ENCODE data around the gene ANLN. TPM values are rescaled to one million over a fixed set of nuclear protein-coding genes. Genes with fewer than 3 reads are reported as not detected.

The ANLN gene
- total RNA-seq, 1 experiment from 2014 or later = 78.9 TPM

- no CpG with 5 or more reads among the region's 3 CpGs for WGBS (ENCODE audit: extremely low coverage, insufficient read length, low lambda C conversion rate)
- no peaks in the 10 kb centered on the region for H3K36me3 Mint-ChIP-seq (ENCODE audit: insufficient read depth in 1 of 3, low read depth in 3 of 3)
- no peak overlapping the region for H3T11ph ChIP-seq (ENCODE audit: low read length)
Measured at GRCh38 chr7:36475381-36475780, 85.7 kb downstream of the ANLN start.

More at GRCh38 chr7:36475381-36475780, 85.7 kb downstream of the ANLN start:
- Histone ChIP-seq H3K18ac (ENCODE audit: insufficient read length, low read depth, low read length) (no peak overlapping the region), H3K79me2 (ENCODE audit: insufficient read depth, low read length) (no peaks in the 10 kb centered on the region), H3K23me2 (ENCODE audit: insufficient read length, low read depth, low read length, poor library complexity, severe bottlenecking) (no peaks in the 10 kb centered on the region), H3K4ac (ENCODE audit: low read depth, low read length) (no peak overlapping the region), H2BK12ac (ENCODE audit: insufficient read length, low read depth, low read length) (no peak overlapping the region), H3K4me1 (ENCODE audit: insufficient read depth, low read length) (no peaks in the 10 kb centered on the region), H2BK5ac (ENCODE audit: insufficient read length, low read length) (no peak overlapping the region), H3K27ac (ENCODE audit: insufficient read length, low read depth, low read length) (no peak overlapping the region), H4K20me1 (ENCODE audit: control insufficient read depth, insufficient read depth, insufficient read length) (no peaks in the 10 kb centered on the region), H2AFZ (ENCODE audit: low read length) (no peak overlapping the region), H3K27me3 (ENCODE audit: insufficient read depth, low read length) (no peaks in the 10 kb centered on the region), H4K8ac (replicated peaks; ENCODE audit: insufficient read length, low read depth, low read length) (no peak overlapping the region), H2AK5ac (ENCODE audit: insufficient read length, low read length) (no peak overlapping the region), H3K56ac (ENCODE audit: insufficient read length, low read depth, low read length) (no peak overlapping the region), H4K91ac (ENCODE audit: insufficient read length, low read depth, low read length) (no peak overlapping the region), H3K9me3 (ENCODE audit: control insufficient read depth, low read depth, low read length) (no peaks in the 10 kb centered on the region), H3K79me1 (ENCODE audit: insufficient read depth, low read depth, low read length, poor library complexity, severe bottlenecking) (no peaks in the 10 kb centered on the region), H2BK120ac (ENCODE audit: low read depth, low read length, poor library complexity, severe bottlenecking) (no peak overlapping the region), H2BK20ac (ENCODE audit: low read depth, low read length, poor library complexity, severe bottlenecking) (no peak overlapping the region), H3K14ac (ENCODE audit: insufficient read depth, low read length) (no peak overlapping the region), H3K23ac (ENCODE audit: insufficient read length, low read depth, low read length) (no peak overlapping the region), H4K5ac (ENCODE audit: insufficient read length, low read depth, low read length) (no peak overlapping the region), H3K9ac (ENCODE audit: extremely low read depth, insufficient read length, low read length) (no peak overlapping the region), H3K4me2 (ENCODE audit: insufficient read depth, insufficient read length, low read length) (no peak overlapping the region), H2BK15ac (ENCODE audit: low read depth, low read length) (no peak overlapping the region)
- TF ChIP-seq CTCF (conservative IDR thresholded peaks at IDR 0.05) = no peak
- H3K4me1 Mint-ChIP-seq = 0 out of 4 replicates have a peak, but pooled peaks cover 0 to 2% of the 10 kb centered on the region in 2 experiments
- no peaks in the 10 kb centered on the region; a peak in 1 of 5 replicates for H3K9me3 Mint-ChIP-seq
- no peak for DNase-seq
- H3K27me3 Mint-ChIP-seq (ENCODE audit: low read depth) = no peaks in the 10 kb centered on the region
- no peak overlapping the region for H3K4me3 Mint-ChIP-seq
- H3K27ac Mint-ChIP-seq = no peak overlapping the region

Measured in H9 (cell line).